Glutamatergic neuron (in vitro differentiated cells): ENCODE measurements around the gene CNTNAP2. TPM values are rescaled to one million over a fixed set of nuclear protein-coding genes. Genes with fewer than 3 reads are reported as not detected.

Experiments used
- DNase-seq: peaks from one replicate; pipeline ENCODE4 v3.0.0; 2022
- H3K27ac Mint-ChIP-seq: one replicate; pipeline ENCODE4 v1.8.0; 2020; ENCODE audit warnings: mild to moderate bottlenecking, mixed read lengths, inconsistent platforms; ENCODE audit not compliant: unreplicated experiment
- H3K27me3 Mint-ChIP-seq: one replicate; pipeline ENCODE4 v1.8.0; 2020; ENCODE audit warnings: mild to moderate bottlenecking, moderate library complexity, mixed read lengths, inconsistent platforms; ENCODE audit not compliant: unreplicated experiment
- H3K36me3 Mint-ChIP-seq: one replicate; pipeline ENCODE4 v1.8.0; 2020; ENCODE audit warnings: mild to moderate bottlenecking, mixed read lengths, inconsistent platforms; ENCODE audit not compliant: unreplicated experiment
- H3K4me1 Mint-ChIP-seq: one replicate; pipeline ENCODE4 v1.8.0; 2020; ENCODE audit warnings: mild to moderate bottlenecking, low read depth, mixed read lengths, inconsistent platforms; ENCODE audit not compliant: unreplicated experiment
- H3K4me3 Mint-ChIP-seq: one replicate; pipeline ENCODE4 v1.8.0; 2020; ENCODE audit warnings: mild to moderate bottlenecking, mixed read lengths, inconsistent platforms; ENCODE audit not compliant: unreplicated experiment
- H3K9me3 Mint-ChIP-seq: one replicate; pipeline ENCODE4 v1.8.0; 2020; ENCODE audit warnings: mild to moderate bottlenecking, moderate library complexity, mixed read lengths, inconsistent platforms; ENCODE audit not compliant: unreplicated experiment
- total RNA-seq: library from RNA; stranded (reverse); fragmentation: NEBNext Ultra II Directional; extraction: Animal tissue kit (Norgen Biotek cat#: 25700); gene quantifications from one replicate; pipeline ENCODE4 v1.2.1, GENCODE V29; 2021; ENCODE audit not compliant: unreplicated experiment
- TF ChIP-seq, protein P1 (sequence below): fragments of 200-600 bp; sonication (generic); IDR thresholded peaks from one replicate; pipeline ENCODE4 v1.5.0; 2021; ENCODE audit not compliant: partially characterized antibody, unreplicated experiment

Gene CNTNAP2
- total RNA-seq, 1 donor from 2014 or later = 25.8 TPM

DNA sequence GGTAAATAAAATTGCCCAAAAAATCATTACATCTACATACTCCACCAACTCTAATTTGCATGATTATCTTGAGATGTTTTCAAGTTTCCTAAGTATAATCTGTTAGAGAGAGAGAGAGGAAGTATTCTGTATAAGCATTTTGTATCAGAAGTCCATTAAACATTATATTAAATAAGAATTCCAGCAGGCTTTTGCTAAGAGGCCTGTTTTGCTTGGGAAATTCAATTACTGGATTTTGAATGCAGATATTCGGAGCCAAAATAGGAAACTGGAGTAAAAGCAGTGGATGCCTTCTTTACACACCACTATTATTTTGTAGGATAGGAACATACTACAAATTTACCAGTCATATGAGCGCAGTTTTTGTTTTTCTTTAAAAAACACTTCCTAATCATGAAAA, 727.8 kb downstream of the CNTNAP2 start:
- no peak overlapping the region for H3K4me3 Mint-ChIP-seq

DNA sequence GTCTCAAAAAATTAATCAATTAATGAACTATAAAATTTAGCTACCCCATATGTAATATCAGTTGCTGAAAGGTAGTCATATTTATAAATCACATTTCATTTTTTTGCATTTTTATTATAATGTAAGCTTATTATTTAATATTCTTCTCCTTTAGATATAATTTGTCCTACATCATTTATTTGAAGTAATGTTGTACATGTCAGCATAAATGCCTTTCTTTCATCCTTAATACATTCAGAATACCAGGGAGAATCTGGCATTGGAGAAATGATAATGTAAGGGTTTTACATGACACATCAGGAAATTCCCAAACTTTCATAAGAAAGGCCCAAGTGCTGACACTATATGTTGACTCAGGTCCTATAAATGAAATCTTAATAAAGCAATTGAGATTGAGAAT, 742.1 kb downstream of the CNTNAP2 start:
- no peaks in the 10 kb centered on the region for H3K4me1 Mint-ChIP-seq
- H3K4me3 Mint-ChIP-seq = no peak overlapping the region
- H3K27ac Mint-ChIP-seq = no peak overlapping the region
- TF ChIP-seq, protein P1, sequence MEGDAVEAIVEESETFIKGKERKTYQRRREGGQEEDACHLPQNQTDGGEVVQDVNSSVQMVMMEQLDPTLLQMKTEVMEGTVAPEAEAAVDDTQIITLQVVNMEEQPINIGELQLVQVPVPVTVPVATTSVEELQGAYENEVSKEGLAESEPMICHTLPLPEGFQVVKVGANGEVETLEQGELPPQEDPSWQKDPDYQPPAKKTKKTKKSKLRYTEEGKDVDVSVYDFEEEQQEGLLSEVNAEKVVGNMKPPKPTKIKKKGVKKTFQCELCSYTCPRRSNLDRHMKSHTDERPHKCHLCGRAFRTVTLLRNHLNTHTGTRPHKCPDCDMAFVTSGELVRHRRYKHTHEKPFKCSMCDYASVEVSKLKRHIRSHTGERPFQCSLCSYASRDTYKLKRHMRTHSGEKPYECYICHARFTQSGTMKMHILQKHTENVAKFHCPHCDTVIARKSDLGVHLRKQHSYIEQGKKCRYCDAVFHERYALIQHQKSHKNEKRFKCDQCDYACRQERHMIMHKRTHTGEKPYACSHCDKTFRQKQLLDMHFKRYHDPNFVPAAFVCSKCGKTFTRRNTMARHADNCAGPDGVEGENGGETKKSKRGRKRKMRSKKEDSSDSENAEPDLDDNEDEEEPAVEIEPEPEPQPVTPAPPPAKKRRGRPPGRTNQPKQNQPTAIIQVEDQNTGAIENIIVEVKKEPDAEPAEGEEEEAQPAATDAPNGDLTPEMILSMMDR = no peak
- DNase-seq = no peak
- no peaks in the 10 kb centered on the region for H3K27me3 Mint-ChIP-seq
- H3K9me3 Mint-ChIP-seq = no peaks in the 10 kb centered on the region
- no peaks in the 10 kb centered on the region for H3K36me3 Mint-ChIP-seq

More for the DNA sequence above, 727.8 kb downstream of the CNTNAP2 start:
- Mint-ChIP-seq H3K9me3 (no peaks in the 10 kb centered on the region), H3K4me1 (no peaks in the 10 kb centered on the region), H3K36me3 (no peaks in the 10 kb centered on the region), H3K27me3 (no peaks in the 10 kb centered on the region), H3K27ac (no peak overlapping the region)
- TF ChIP-seq, protein P1 = no peak
- no peak for DNase-seq

DNA sequence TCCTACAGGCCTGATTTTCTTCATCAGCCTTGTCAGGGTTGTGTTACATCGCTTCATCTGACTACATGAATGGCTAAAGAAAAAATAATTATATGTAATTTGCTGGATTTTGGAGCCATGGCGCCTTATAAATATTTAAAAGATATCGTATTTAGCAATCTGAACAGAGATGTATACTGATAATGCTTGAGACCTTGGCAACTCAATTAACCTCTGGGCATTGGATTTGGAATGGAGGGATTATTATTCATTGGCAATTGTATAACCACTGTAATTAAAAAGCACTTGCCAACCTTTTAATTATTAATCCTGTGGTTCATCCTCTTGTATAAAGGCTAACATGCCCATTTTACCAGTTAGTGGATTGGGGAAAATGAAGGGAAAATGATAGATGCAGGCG, 745.1 kb downstream of the CNTNAP2 start:
- no peak overlapping the region for H3K27ac Mint-ChIP-seq
- no peak overlapping the region for H3K4me3 Mint-ChIP-seq
- no peaks in the 10 kb centered on the region for H3K4me1 Mint-ChIP-seq
- no peak for DNase-seq
- TF ChIP-seq, protein P1 = no peak
- H3K9me3 Mint-ChIP-seq = no peaks in the 10 kb centered on the region
- H3K27me3 Mint-ChIP-seq = no peaks in the 10 kb centered on the region
- H3K36me3 Mint-ChIP-seq = no peaks in the 10 kb centered on the region

DNA sequence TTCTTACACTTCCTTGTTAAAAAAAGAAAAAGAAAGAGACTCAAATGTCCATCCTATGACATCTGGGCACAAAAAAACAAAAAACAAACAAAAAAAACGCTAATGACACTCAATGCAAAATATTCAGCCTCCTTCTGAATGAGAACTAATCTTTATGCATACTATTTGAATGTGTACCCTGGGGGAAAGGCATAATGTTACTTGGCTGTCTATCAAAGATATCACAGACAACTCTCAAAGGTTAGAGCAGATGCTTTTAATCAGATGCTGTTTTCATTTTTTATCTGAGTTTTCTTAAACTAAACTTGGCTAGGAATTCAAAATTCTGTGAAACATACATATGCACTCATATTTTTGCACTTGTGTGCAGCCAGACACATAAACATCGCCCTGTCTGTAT, 745.8 kb downstream of the CNTNAP2 start:
- H3K36me3 Mint-ChIP-seq = no peaks in the 10 kb centered on the region
- TF ChIP-seq, protein P1 = no peak
- no peaks in the 10 kb centered on the region for H3K9me3 Mint-ChIP-seq
- H3K4me3 Mint-ChIP-seq = no peak overlapping the region
- DNase-seq = no peak
- no peak overlapping the region for H3K27ac Mint-ChIP-seq
- H3K4me1 Mint-ChIP-seq = no peaks in the 10 kb centered on the region
- H3K27me3 Mint-ChIP-seq = no peaks in the 10 kb centered on the region

DNA sequence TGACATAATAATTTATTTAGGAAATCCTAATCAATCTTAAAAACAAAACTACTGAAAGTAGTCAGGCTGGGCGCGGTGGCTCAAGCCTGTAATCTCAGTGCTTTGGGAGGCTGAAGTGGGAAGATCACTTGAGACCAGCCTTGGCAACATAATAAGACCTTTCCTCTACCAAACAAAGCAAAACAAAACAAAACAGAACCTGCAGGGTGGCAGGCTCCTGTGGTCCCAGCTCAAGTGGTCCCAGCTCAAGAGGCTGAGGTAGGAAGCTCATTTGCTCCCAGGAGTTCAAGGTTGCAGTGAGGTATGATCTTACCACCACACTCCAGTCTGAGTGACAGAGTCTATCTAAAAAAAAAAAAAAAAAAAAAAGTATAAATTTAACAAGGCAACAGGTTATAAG, 748.0 kb downstream of the CNTNAP2 start:
- TF ChIP-seq, protein P1 = no peak
- no peak for DNase-seq
- Mint-ChIP-seq H3K4me3 (no peak overlapping the region), H3K27me3 (no peaks in the 10 kb centered on the region), H3K36me3 (no peaks in the 10 kb centered on the region), H3K9me3 (no peaks in the 10 kb centered on the region), H3K4me1 (no peaks in the 10 kb centered on the region), H3K27ac (no peak overlapping the region)
